MM.1S (cell line): ENCODE measurements around the gene DRAM1.

Source experiments
- CTCF ChIP-seq: fragments of 300-600 bp; sonication (generic); IDR thresholded peaks from 2 replicates; pipeline ENCODE4 v1.5.1; 2016; ENCODE audit warnings: antibody characterized with exemption, low read length, mixed read lengths
- EZH2phosphoT487 ChIP-seq: fragments of 300-600 bp; sonication (generic); IDR thresholded peaks from 2 replicates; pipeline ENCODE4 v1.6.1; 2018; ENCODE audit warnings: antibody characterized with exemption, low read length

- TF ChIP-seq CTCF = no peak
- no peak for TF ChIP-seq EZH2phosphoT487
Measured at GRCh38 chr12:101935890-101936746, 58.7 kb downstream of the DRAM1 start.
